HG03575 (cell line): ENCODE measurements around the gene CLTRN.

Source experiments
- ATAC-seq: cut with Tn5 transposase; IDR thresholded peaks from one replicate; pipeline ENCODE4 v1.9.1; 2021; ENCODE audit not compliant: unreplicated experiment, insufficient number of reproducible peaks, low FRiP score; ENCODE audit errors: extremely low read depth

Gene CLTRN

DNA sequence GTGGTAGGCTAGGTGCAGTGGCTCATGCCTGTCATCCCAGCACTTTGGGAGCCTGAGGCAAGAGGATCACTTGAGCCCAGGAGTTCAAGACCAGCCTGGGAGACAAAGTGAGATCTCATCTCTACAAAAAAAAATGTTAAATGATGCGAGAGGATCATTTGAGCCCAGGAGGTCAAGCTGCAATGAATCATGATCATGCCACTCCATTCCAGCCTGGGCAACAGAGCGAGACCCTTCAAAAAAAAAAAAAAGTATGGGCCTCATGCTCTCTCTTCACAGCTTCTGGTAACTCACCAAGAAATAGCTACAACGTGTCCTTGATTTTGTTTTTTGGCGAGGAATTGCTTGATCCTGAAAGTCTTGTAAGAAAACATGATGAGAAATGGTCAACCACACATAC is 65.1 kb downstream of the CLTRN start:
- ATAC-seq, result no peak

DNA sequence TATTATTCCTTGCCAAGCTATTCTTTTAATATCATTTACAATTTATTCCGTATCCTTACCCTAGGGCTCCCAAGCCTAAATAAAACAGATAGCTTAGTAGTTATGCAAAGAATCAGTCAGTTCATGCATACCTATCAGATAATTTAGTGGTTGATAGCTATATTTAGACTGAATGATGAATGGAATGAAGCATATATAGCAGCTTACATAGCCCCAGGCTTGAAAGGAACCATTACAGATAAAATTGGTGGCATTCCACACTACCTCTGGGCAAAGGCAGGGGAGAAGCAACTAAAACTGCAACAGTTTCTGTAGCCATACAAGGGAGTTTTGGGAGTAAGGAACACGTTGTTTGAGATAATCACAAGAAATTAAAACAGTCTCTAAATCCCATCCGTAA is 66.6 kb downstream of the CLTRN start:
- ATAC-seq, result no peak

DNA sequence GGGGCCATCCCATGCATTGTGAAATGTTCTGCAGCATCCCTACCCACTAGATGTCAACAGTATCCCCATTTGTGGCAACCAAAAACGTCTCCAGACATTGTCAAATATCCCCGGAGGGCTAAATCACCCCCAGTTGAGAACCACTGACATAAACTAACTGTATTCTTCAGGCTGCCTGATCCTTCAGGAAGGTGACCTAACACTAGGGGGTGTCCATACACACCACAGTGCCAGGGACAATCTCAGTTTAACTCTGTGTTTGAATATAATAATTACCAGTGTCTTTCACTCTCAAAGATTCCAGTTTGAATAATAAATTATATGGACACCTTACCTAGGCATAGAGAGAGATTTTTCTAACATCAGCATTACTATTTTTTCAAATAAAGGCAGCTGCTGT is 70.2 kb downstream of the CLTRN start:
- ATAC-seq, result no peak

DNA sequence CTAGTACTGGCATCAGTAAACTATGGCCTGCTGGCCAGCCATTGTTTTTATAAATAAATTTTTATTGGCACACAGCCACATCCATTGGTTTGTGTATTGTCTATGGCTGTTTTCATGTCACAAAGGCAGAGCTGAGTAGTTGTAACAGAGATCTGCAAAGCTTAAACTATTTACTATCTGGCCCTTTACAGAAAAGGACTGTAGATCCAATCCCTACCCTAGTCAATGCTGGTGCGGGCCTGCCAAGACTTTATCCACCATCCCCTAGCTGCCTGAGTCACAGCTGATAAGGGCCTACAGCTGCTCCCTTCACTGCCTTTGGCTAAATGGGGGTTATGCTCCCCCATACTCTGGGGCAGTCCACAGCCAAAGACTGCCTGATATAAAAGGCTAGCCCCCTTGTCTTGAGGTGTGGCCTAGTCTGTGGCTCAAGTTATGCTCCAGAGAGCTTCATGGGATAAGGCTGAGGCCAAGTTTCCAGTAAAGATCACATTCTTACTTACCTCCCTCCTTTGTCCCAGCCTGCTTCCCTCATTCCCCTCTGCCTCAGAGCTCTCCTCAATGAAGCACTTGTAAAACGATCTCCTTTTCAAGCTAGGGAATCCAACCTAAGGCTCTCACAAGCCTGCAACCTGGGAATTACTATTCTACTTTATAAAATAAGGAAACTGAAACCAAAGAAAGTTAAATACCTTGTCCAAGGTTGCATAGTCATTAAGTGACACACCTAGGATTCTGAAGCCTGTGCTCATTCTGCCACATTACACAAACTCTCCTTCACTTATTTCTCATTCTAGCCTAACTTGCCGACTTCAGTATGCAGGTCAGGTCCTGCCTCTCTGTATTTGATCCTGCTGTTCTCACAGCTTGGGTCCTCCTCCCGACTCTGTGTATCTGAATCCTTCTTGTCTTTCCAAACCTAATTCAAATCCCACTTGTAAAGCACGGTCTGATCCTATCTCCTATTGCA is 84.5 kb downstream of the CLTRN start:
- ATAC-seq, result no peak
